Stimulated activated CD4-positive, alpha-beta T cell treated with anti-CD3 and anti-CD28 coated beads, Interleukin-15, amount 100 ng/mL, for 48 hours (primary cell): ENCODE results near the gene C19orf85.
A peak's percentile ranks its signal among the peaks of the same experiment; 100 is the strongest.
"Not testable (repeated sequence)": the region's sequence is repeated elsewhere in the genome, so short reads cannot be mapped to it uniquely, and the experiment has no call there.

Experiments used
- DNase-seq, 2 donors: peaks; one replicate each; pipeline ENCODE4 v3.0.0-alpha.2; 2020; ENCODE audit warnings: low read depth in 2 of 2

The C19orf85 gene

GRCh38 chr19:55457683-55458457 is 6.7 kb downstream of the C19orf85 start:
- DNase-seq = no peak

DNA sequence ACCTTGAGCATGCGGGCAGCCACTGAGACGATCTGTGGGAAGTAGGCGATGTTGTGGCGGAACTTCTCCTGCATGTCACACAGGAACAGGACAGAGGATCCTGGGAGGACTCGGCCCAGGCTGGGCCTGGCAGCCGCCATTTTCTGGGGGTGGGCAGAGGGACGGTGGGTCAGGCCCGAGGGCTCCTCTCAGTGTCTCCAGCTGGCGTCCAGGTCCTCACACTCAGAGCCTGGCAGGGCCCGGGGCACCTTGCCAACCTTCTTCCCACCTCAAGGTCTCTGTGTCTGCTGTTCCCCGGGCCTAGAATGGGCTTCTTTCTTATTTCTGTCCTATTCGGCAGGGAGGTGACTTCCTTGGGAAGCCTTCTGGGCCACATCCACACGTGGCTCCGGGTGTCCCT is 8.2 kb downstream of the C19orf85 start:
- DNase-seq = no peak

DNA sequence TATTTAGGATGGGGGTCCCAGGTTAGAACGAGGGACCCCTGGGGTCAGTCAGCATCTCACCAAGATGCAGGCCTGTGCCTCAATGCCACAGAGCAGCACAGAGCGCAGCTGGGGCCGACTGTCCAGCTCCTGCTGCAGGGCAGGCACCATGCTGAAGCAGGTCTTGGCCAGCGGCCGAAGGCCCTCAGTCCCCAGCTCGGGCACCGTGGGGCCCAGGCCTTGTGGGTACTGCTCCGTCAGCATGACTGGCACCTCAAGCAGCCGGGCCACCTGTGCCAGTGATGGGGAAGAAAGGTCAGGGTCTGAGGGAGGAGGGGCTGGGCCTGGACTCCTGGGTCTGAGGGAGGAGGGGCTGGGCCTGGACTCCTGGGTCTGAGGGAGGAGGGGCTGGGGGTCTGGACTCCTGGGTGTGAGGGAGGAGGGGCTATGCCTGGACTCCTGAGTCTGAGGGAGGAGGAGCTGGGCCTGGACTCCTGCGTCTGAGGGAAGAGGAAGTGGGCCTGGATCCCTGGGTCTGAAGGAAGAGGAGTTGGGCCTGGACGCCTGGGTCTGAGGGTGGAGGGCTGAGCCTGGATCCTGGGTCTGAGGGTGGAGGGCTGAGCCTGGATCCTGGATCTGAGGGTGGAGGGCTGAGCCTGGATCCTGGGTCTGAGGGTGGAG is 8.8 kb downstream of the C19orf85 start:
- no peak for DNase-seq

GRCh38 chr19:55454787-55455243 is 9.7 kb downstream of the C19orf85 start:
- peak in 1 of 2 donors; percentile 26 for DNase-seq

DNA sequence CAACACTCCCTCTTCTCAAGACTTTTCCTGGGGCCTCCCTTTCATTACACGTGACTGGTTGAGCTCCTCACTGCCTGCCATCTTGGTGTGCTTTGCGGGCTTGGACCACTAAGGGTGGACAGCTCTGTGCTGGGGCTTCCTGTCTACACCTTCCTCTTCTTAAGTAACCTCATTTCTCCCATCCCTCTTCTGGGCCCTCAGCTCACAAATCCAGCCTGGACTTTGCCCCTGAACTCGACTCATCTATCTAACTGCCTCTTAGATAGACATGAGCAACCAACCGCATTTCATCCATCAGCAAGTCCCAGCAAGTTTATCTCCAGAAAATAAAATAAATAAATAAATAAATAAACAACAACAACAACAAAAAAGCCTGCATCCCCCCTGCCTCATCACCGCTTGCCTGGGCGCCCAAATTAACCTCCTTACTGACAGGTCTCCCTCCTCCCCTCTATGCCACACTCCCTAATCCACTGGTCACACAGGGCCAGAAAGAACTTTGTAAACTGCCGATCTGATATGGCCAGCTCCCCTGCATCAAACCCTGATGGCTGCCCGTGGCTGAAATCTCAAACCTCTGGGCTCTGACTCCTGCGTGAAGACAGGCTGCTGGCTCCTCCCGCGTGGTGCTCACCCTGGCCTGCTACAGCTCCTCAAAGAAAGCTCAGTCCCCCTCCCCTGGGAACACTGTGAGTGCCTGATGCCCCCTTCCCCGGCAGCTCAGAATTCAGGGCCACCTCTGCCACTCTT is 10.9 kb downstream of the C19orf85 start:
- DNase-seq = no peak

DNA sequence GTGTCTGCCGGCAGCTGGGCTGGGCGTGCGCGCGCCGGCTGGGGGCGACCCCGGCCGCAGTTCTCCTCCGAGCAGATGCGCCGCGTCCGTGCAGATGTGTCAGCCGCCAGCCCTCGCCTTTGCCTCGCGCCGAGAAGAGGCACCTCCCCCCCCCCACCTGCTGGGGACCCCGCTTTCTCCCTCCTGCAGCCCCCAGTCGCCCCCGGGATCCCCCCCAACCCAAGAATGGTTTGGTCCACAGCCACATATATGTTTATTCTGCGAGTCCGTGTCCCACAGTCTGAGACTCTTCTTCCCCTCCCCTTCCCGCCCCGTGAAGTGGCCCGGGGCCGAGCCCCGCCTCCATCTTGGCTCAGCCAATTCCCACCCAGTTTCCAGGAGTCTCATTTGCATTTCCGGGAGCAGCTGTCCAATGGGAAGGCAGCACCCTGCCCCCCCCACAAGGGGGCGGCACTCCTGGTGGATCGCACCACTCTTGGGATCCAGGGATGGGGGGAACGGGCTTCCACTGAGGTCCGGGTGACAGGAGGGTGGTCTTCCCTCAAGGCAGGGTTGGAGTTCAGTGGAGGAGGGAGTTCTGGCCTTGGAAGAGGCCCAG is 11.7 kb downstream of the C19orf85 start:
- DNase-seq = peak in 1 of 2 donors; percentile 35

GRCh38 chr19:55451965-55452748 is 12.4 kb downstream of the C19orf85 start:
- DNase-seq = no peak

DNA sequence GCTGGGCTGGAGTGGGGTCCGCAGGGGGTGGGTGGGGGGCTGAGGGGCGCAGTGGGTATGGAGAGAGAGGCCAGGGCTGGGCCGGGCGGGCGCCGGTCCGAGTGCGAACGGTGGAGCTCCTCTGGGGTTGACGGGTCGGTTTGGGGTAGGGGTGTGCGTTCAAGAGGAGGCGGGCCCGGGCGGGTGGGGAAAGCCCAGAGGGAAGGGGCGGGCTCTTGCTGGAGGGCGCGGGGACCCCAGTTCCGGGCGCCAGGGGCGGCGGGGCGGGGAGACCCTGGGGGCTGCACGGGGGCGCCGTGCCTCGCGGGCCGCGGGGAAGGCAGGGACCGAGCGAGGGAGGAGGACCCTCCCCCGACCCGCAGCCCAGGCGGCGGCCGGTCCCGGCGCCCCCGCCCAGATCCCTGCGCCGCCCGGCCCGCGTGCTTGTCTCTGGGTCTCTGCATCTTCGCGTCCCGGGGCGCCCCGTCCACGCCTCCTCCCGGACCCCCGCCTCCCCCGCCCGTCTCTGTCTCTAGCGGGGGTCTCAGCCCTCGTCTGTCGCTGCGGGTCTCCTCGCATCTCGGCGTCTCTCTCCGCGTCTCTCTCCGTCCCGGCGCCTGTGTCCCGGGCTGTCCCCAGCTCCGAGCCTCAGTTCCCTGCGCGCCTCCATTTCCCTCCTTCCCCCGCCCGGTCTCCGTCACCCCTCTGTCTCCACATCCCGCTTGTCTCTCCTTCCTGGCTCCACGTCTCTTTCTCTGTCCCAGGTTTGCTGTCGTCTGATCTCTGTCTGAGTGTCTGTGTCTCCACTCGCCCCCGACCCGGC is 13.2 kb downstream of the C19orf85 start:
- no peak for DNase-seq

- no peak for DNase-seq
Observed at GRCh38 chr19:55449469-55449868, 15.1 kb downstream of the C19orf85 start.

GRCh38 chr19:55448175-55448490 is 16.4 kb downstream of the C19orf85 start:
- not testable (repeated sequence) for DNase-seq

- DNase-seq = no peak
Observed at GRCh38 chr19:55447421-55448174, 17.0 kb downstream of the C19orf85 start.

- DNase-seq = no peak
Observed at GRCh38 chr19:55446060-55446459, 18.5 kb downstream of the C19orf85 start.

DNA sequence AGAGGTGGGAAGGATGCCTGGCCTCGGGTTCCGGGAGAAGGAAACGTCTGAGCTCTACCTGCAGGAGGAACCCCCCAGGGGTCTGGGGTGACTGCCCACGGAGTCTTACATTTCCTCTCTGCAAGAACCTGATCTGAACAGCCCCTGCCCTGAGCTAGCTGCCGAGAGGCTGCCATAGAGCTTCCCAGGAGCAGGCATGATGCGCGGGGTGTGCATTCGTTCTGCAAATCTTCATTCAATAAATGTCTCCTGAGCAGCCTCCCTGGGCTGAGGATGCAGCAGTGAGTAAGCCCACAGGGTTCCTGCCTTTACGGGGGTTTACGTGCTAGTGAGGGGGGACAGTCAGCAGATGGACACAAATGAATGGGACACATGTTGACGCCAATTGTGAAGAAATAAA is 19.9 kb downstream of the C19orf85 start:
- no peak for DNase-seq

- no peak for DNase-seq
Observed at GRCh38 chr19:55443824-55444480, 20.6 kb downstream of the C19orf85 start.

DNA sequence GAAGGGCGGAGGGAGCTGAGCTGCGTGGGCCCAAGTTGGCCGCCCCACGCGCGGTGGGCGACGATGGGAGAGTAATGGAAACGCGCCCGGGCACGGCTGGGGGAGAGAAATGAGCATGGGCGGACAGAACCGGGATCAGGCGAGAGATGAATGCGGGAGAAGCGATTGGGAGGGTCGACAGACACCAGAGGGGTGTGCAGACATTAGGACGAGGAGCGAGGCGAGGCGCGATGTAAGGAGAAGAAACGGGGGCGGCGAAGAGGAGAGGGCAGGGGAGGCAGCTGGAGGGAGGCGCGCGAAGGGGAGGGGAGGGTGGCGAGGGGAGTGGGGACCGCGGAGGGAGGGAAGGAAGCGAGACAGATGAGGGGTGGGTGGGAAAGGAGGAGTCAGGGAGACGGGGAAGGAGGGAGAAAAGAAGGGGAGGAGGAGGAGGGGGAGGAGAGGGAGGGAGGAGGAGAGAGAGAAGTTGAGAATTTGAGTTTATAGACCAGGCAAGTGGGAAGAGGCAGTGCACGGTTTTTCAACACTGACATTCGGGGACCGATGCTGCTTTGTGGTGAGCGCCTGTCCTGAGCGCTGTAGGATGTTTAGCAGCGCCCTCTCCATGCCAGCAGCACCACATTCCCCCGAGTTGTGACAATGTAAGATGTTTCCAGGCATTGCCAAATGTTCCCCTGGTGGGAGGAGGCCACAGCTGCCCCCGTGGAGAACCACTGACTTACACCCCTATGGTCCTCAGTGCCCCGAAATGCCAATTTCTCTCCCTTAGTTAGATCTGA is 21.3 kb downstream of the C19orf85 start, which contains the start of gene SHISA7:
Gene SHISA7 (minus strand): TSS at position 256 of the 779 bp plus-strand sequence. CDS start 437 bp downstream, outside the sequence.
- no peak for DNase-seq

DNA sequence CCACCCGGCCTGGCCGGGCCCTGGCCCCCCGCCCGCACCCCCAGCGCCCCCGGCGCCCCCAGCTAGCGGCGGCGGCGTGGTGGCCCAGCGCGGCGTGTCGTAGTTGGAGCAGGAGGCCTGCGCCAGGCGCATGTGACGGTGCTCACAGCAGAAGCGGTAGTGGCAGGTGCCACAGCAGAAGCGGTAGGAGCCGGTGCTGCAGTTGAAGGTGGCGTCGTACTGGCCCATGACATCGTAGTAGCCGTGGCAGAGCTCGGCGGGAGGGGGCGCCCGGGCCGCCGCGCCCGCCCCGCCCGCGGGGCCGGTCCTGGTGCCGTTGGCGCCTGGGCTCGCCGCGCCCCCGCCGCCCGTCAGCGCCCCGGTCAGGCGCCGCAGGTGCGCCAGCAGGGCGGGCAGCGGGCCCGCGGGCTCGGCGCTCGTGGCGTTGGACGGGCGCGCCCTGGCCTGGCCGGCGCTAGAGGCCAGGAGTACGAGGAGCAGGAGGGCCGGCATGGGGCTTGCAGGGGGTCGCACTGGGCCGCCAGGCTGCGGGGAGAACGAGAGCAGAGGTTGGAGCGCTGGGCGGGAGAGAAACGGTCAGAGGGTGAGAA is 22.1 kb downstream of the C19orf85 start:
- DNase-seq = no peak

DNA sequence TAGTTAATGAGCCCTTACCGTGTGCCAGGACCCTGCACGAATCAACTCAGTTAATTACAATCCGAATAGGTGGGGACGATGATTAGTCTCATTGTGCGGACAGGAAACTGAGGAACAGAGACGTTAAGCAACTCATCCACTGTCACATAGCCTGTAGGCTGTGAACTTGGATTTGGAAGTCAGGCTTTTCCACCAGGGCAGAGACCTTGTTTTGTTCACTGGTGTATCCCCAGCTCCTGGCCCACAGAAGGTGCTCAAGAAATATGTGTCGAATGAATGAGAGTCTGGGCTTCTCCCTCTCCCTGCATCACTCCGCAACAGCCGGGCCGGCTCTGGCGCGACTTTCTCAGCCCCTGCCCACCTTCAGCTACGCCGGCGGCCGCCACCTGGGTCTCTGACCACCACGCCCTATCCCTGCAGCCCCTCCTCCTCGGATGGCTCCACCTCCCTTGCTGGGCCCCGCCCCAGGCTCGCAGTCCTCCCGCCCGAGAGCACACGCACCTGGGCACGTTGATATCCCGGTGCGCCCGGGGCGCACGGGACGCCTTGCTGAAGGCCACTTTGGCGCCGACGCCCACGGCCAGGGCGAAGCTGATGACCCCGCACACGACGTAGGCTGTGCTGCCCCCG is 22.7 kb downstream of the C19orf85 start:
- no peak for DNase-seq

- no peak for DNase-seq
Observed at GRCh38 chr19:55441319-55441691, 23.2 kb downstream of the C19orf85 start.
